HG02943 (cell line): ENCODE data around the gene HNRNPL.

Experiments used
- ATAC-seq: cut with Tn5 transposase; IDR thresholded peaks from one replicate; pipeline ENCODE4 v1.9.1; 2021; ENCODE audit warnings: mild to moderate bottlenecking, low read depth, moderate library complexity; ENCODE audit not compliant: unreplicated experiment

Gene HNRNPL

DNA sequence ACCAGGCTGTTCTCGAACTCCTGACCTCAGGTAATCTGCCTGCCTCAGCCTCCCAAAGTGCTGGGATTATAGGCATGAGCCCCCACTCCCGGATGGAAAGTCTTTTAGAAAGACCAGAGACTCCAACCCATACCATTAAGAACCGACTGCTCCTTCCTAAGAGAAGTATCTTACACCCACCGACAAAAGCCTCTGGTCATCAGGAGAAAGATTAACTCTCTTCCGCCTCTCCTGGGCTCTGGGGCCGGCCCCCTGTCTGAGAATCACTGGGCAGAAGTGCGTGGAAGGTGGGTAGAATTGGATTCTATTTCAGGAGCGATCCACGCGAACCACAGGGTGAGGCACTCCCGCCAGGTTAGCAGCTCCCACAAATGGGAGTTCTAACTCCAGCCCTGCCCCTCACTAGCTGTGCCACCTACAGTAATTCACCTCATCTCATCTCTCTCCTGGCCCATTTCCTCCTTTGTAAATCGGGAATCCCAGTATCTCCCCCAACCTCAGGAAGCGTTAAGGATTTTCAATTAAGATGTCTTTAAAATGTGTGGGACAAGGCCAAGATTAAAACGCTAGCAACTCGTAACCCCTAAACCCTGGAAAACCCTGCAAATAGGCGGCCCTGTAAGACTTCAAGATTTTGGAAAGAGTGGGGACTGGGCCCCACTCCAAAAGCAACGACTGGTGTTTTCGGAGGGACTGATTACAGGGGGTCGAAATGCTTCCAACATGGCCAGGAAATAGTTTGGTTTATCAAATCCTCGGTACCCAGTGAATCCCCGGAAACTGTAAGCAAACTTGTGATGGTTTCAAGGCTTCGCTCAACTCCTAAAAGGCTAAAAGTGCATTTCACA, 1.3 kb downstream of the HNRNPL start:
- ATAC-seq = no peak

- no peak for ATAC-seq
Measured at GRCh38 chr19:38846097-38846496, 3.7 kb downstream of the HNRNPL start.

DNA sequence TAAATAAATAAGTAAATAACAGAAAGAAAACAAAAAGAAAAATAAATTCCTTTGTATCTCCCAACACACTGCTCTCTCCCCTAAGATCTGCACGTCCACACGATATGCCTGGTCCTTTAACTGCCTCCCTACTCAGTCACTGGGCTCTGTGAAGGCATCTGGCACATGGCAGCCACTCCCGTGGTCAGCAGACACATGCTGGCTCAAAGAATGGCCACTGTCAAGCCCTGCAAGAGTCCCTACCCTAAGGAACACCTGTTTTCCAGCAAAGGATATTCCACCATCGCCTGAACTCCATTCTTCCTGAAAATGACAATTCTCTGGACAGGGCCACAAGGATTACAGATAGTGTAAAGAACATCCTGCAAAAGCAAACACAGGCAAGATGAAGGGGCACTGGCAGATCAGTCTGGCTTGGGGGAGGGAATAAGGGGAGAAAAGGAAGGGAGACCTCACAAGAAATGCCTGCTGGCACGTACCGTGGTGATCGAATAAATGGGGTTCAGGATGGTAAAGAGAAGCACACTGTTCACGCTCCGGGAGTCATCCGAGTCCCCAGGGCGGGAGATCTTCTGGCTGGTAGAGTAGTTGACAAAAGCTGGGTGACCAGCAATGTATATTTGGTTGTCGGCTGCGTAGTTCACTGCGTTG, 4.3 kb downstream of the HNRNPL start:
- ATAC-seq = no peak

- ATAC-seq = no peak
Measured at GRCh38 chr19:38844093-38844686, 5.6 kb downstream of the HNRNPL start.

- no peak for ATAC-seq
Measured at GRCh38 chr19:38843175-38843758, 6.5 kb downstream of the HNRNPL start.

- ATAC-seq = no peak
Measured at GRCh38 chr19:38842439-38843174, 7.2 kb downstream of the HNRNPL start.

DNA sequence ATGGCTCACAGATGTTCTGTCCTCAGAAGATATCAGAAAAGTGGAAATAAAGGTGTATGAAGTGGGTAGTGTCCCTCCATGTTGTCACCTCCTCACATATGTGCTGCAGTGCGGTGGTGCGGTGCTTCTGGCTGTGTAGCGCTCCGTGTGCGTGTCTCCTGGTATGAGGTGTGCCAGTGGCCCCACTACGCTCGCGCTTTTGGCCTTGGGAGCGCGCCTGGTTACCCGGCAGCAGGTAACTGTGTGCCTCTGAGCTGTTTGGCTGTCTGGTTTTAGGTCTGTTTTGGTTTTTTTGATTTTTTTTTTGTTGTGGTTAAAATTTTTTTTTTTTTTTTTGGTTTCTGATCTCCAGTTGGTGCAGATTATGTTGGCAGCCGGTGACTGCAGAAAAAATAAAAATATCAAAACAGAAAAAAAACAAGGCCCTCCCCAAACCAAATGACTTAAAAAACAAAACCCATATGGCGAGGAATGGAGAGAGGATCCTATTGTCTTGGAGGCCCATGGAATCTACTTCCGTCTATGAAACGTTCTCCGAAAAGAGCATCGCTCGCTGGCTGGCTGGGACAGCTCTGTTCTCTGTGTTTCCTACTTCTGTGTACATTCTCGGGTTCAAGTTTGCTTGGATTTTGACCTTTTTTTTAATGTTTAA, 7.9 kb downstream of the HNRNPL start:
- no peak for ATAC-seq

DNA sequence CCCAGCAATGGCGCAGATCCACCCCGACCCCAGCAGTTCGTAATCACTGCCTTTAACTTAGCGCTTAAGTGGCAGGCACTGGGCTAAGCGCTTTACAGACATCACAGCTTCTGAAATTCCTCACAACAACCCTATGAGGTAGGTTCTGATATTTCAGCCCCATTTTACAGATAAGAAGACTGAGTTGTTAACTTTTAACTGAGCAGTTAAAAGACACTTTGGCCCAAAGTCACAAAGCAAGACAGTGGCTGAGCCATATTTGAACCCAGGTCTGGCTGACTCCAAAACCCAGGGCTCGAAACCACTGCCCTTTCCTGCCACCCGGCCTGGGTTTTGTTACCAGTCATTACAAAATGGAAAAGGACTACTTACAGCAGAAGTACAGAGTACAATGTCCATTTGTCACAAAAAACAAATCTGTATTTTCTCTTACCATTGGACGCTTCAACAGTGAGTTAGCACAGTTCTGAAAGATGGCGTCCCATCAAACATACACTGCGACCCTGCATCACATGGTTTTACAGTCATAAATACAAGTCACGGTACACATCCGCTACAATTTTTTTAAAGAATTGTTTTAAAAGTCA, 8.5 kb downstream of the HNRNPL start:
- ATAC-seq = no peak

DNA sequence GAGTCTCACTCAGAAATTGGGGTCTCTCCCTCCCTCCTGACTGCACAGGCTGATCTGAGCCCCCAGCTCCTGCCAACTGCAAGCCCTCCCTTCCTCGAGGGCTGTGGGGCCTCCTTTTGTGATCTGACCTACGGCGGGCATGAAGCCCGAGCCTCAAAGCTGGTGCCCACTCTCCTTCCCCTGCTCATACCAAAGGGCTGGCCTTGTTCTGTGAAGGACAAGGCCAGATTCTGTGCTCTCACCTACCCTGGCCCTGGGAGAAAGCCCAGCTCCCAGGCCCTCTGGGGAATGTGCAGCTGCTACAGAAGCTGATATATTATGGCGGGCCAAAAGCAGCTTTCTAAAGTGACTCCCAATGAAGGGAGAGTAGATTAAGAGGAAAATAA, 9.2 kb downstream of the HNRNPL start:
- no peak for ATAC-seq

- no peak for ATAC-seq
Measured at GRCh38 chr19:38839816-38840582, 9.8 kb downstream of the HNRNPL start.

DNA sequence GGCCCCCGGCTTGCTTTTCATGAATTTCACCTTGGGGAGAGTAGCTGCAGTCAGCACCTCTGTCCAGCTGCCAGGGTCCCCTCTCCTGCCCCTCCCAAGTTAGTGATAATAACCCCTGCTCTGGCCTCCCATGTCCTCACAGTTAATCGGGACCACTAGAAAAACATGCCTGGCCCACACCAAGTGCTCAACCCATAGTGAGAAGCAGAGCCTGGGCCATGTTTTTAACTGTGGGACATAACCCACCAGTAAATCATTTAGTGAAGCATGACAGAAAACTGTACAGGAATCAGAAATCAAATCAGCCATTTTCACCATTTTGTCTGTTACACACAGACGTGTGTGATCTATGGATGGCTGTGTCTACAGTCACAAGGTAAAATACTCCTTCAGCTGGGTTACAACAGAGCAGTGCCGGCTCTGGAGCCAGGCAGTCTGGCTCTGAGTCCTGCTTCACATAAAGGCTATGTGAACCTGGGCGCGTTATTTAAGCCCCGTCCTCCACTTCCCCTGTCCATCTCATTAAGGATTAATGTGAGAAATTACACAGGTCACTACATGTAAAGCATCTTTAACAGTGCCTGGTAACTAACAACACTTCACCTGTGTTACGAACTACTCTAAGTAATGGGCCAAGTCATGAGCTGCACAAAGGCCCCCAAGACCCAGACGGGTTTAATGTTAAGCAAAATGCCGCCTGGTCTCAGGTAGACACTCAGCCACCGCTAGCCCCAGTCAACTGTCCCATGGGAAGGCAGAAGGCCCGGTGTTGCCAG, 10.6 kb downstream of the HNRNPL start:
- no peak for ATAC-seq

- no peak for ATAC-seq
Measured at GRCh38 chr19:38838208-38838985, 11.4 kb downstream of the HNRNPL start.

- no peak for ATAC-seq
Measured at GRCh38 chr19:38837656-38838121, 12.1 kb downstream of the HNRNPL start.

DNA sequence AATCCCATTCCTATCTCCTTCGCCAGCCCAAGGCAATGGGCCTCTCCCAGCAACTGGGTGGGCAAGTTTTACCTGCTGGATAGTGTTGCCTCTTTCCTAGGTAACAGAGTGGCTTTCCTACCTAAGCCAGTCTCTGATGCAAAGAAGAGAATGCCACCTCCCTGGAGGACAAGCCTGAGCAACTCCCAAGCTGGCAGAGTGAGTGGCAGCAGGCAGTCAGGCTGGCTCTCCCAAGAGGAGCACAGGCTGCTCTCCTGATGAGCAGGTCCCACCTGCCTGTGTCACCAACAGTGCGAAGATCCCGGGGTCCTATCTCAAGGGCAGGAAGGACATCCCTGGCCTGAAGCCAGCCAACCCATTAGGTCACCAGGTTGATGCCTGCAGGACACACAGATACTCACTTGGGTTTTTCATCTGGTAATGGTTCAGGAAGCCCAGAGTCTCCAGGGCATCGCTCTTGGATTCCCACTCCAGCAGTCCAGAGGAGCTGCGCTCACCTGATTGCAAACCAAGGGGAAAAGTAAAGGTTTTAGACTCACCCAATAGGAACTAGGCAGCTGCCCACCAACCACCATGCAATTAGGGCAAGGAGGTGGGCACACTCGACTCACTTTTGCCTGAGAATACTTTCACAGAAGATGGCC, 12.7 kb downstream of the HNRNPL start:
- no peak for ATAC-seq

- no peak for ATAC-seq
Measured at GRCh38 chr19:38836159-38836982, 13.4 kb downstream of the HNRNPL start.

- ATAC-seq = no peak
Measured at GRCh38 chr19:38834590-38834989, 15.2 kb downstream of the HNRNPL start.
